GM10847 (cell line): ENCODE results near the gene SLC2A3.

Source experiments
- POLR2A ChIP-seq: IDR thresholded peaks from 2 replicates; pipeline ENCODE4 v1.6.1; 2011; ENCODE audit not compliant: insufficient read length; ENCODE audit errors: extremely low read depth

Gene SLC2A3

DNA sequence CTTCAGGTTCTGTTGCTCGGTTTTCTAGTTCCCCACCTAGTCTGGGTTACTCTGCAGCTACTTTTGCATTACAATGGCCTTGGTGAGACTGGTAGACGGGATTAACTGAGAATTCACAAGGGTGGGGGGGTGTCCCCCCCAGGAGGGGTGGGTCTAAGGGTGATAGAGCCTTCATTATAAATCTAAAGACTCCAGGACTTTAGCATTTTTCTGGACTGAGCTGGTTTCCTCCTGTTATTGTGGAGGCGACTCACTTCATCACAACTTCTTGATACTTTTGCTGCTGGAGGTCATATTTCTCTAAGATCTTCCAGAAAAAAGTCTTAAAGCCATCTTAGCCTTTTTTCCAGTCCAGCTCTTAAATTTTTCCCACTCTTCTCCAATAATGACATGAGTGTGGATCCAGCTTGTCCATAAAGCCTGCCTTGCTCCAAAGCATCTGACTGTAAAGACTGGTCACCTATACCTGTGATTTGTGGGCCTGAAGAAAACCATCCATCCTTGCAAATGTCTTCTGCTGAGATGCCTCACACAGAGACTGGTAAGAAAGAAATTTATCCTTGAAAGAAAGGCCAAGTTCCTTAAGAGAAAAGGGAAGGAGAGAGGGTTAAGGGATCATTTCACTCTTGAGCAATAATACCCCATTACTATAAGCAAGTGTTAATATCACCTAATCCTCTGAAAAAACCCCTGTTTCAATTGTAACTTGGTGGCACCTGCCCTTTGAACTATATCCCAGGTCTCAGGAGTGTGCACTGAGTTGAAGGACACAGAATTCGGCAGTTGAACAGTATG lies 43.6 kb downstream of the SLC2A3 start:
- no peak for TF ChIP-seq POLR2A

DNA sequence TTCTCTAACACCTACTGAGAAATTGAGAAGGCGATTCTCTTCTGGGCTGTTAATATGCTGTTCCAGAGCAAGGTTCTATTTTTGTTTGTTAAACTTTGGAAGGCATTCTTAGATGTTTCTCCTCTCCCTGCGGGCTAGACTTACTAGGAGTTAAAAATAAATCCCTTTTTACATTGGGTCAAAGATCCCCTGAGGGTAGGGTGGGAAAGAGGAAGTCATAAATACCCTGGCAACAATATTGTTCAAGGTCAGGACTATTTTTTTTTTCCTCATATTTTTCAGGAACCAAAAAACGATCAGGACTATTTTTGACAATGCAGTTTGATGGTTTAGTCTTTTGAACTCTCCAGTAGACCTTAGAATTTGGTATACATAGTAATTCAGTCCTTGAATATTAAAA lies 51.3 kb downstream of the SLC2A3 start:
- no peak for TF ChIP-seq POLR2A

DNA sequence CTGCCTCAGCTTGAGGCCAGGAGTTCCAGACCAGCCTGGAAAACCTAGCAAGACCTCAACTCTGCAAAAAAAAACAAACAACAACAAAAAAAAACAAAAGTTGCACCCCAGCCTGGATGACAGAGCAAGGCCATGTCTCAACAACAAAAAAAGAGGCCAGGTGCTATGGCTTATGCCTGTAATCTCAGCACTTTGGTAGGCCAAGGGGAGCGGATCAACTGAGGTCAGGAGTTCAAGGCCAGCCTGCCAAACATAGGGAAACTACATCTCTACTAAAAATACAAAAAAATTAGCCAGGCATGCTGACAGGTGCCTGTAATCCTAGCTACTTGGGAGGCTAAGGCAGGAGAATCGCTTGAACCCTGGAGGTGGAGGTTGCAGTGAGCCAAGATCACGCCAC lies 56.7 kb downstream of the SLC2A3 start:
- no peak for TF ChIP-seq POLR2A

DNA sequence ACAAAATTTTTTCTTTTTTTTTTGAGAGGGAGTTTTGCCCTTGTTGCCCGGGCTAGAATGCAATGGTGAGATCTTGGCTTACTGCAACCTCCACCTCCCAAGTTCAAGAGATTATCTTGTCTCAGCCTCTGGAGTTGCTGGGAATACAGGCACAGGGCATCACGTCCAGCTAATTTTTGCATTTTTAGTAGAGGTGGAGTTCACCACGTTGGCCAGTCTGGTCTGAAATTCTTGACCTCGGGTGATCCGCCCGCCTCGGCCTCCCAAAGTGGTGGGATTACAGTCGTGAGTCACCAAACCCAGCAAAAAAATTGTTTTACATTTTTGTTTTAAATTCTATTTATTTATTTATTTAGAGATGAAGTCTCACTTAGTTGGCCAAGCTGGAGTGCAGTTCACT lies 58.6 kb downstream of the SLC2A3 start:
- no peak for TF ChIP-seq POLR2A

DNA sequence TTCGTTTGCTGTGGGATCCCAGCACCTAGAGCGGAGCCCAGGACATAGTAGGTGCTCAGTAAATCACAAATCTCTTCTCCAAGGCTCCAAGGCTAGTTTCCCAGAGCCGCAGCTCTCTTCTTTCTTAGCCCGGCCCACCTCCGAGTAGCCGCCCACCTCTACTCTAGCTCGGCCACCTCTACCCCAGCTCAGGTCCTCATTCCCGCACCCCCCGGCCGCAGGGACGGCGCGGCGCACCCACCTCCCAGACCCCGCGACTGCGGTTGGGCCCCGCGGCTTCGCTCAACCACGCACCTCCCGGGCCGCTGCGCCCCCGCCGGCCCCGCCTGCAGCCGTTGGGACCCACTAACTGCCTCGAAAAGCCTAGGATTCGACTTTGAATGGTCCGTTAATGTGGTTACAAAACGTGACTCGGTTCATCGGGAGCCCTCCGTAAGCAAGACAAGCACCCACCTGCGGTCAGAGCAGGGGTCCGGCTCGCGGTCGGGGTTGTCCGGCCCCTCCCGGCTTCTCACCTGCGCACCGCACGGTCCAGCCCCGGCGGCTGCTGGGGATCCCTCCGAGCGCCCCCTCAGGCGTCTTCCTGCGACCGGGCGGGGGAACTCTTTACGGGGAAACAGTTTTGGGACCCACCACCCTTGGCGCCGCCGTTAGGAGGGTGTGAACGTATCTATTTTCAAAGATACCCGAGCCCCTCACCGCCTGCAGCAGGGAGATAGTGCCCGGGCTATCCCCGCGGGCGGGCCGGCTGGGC lies 63.2 kb downstream of the SLC2A3 start, which contains the start of gene SLC2A14:
Gene SLC2A14, minus strand, starts transcription at position 350 of the 754 bp plus-strand sequence. CDS start 3,035 bp downstream, outside the sequence.
- TF ChIP-seq POLR2A, result no peak

DNA sequence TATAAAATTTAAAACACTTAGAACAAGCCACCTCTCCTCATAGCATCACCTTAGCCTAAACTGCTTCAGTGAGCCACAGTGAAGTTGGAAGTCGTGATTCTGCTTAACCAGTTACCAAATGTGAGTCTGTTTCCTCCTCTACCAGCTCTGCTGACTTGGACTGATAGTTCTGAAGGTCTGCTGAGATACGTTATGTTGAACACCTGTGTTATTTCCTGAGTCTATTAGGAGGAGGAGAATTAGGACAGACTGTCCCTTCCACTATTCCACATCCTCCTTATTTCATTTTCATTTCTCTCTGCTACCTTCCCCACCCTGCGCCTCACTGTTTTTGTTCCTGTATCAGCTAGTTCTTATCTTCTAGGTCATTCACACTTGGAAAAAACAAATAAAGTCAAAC lies 65.7 kb downstream of the SLC2A3 start:
- no peak for TF ChIP-seq POLR2A
